GM12878 (cell line): ENCODE results near the gene ART1. TPM values are rescaled to one million over a fixed set of nuclear protein-coding genes. Genes with fewer than 3 reads are reported as not detected.

ENCODE experiments used
- ATAC-seq: fragments of 200-7000 bp; cut with Tn5 transposase; 3 replicates; pipeline ENCODE4 v1.9.1; 2020; ENCODE audit warnings: mild to moderate bottlenecking, moderate library complexity
- BruUV-seq: library from RNA; stranded (reverse); fragments of 400-500 nt; replicated peaks from 2 replicates; lab custom pipeline; 2021; lab: Mats Ljungman, UMichigan
- CTCF ChIA-PET: fragments of 300-600 bp; sonication (Branson Sonifier 250); formaldehyde crosslinking; extraction: SDS; loops from one replicate; lab custom pipeline; 2021; ENCODE audit warnings: inconsistent platforms; lab: Yijun Ruan, JAX
- POLR2A ChIA-PET: fragments of 350-600 bp; formaldehyde crosslinking; extraction: SDS; loops from one replicate; lab custom pipeline; 2021; ENCODE audit warnings: inconsistent platforms; lab: Charles Lee
- RAD21 ChIA-PET: fragments of 300-600 bp; sonication (Branson Sonifier 250); formaldehyde crosslinking; loops from one replicate; lab custom pipeline; 2023; ENCODE audit warnings: antibody characterized with exemption; ENCODE audit not compliant: unreplicated experiment; lab: Charles Lee
- SMC1A ChIA-PET: fragments of 300-600 bp; sonication (Branson Sonifier 250); formaldehyde crosslinking; loops from one replicate; lab custom pipeline; 2023; ENCODE audit not compliant: unreplicated experiment, uncharacterized antibody; lab: Charles Lee
- DNase-seq: peaks from one replicate; pipeline ENCODE4 v3.0.0-alpha.2; 2011; ENCODE audit warnings: low read depth, low spot score
- FAIRE-seq: peaks from 3 replicates; lab custom pipeline; 2011; peaks lifted over from hg19 to GRCh38; lab: Jason Lieb, UNC
- H2AFZ ChIP-seq: 2 replicates; pipeline ENCODE4 v1.6.0; 2011; ENCODE audit warnings: low read depth, low read length, control low read depth; ENCODE audit not compliant: control insufficient read depth
- H3K27ac ChIP-seq: 2 replicates; pipeline ENCODE4 v1.5.1; 2011; ENCODE audit warnings: control low read depth; ENCODE audit not compliant: control insufficient read depth, insufficient read depth
- H3K27me3 ChIP-seq, 2 experiments: replicated peaks in 1 of 2; 2 replicates each; pipeline versions ENCODE4 v1.6.0 to v1.6.1; 2011; ENCODE audit warnings: low read length in 1 of 2; ENCODE audit not compliant: control insufficient read depth in 2 of 2, insufficient read depth in 2 of 2
- H3K36me3 ChIP-seq, 2 experiments: 2 replicates each; pipeline ENCODE4 v1.5.1; 2011; ENCODE audit warnings: low read length in 1 of 2; ENCODE audit not compliant: control insufficient read depth in 2 of 2, insufficient read depth in 2 of 2
- H3K4me1 ChIP-seq: 2 replicates; pipeline ENCODE4 v1.6.1; 2011; ENCODE audit warnings: mild to moderate bottlenecking, low read length, moderate library complexity, mixed read lengths; ENCODE audit not compliant: control insufficient read depth, insufficient read depth
- H3K4me2 ChIP-seq: 2 replicates; pipeline ENCODE4 v1.6.0; 2011; ENCODE audit warnings: control low read depth; ENCODE audit not compliant: control insufficient read depth, insufficient read depth
- H3K4me3 ChIP-seq: fragments of 200-600 bp; sonication (generic); 2 replicates; pipeline ENCODE4 v1.5.1; 2016
- H3K79me2 ChIP-seq: 2 replicates; pipeline ENCODE4 v1.6.0; 2011; ENCODE audit warnings: low read length; ENCODE audit not compliant: control insufficient read depth, insufficient read depth
- H3K9ac ChIP-seq: 2 replicates; pipeline ENCODE4 v1.8.0; 2011; ENCODE audit warnings: low read length, control low read depth, mixed read lengths; ENCODE audit not compliant: control insufficient read depth, insufficient read depth
- H3K9me3 ChIP-seq: replicated peaks from 3 replicates; pipeline ENCODE4 v1.5.1; 2011; ENCODE audit warnings: mild to moderate bottlenecking, low read length; ENCODE audit not compliant: control insufficient read depth, insufficient read depth
- H4K20me1 ChIP-seq: 2 replicates; pipeline ENCODE4 v1.6.0; 2011; ENCODE audit not compliant: control insufficient read depth, insufficient read depth
- BACH1 ChIP-seq: fragments of 450-650 bp; IDR thresholded peaks from 2 replicates; pipeline ENCODE4 v1.6.1; 2017; ENCODE audit warnings: mild to moderate bottlenecking, borderline replicate concordance
- BCL11A ChIP-seq: IDR thresholded peaks from 2 replicates; pipeline ENCODE4 v1.6.1; 2011; ENCODE audit warnings: low read depth, low read length
- BHLHE40 ChIP-seq, 2 experiments: fragments of 450-650 bp in 1 of 2; IDR thresholded peaks; 2 replicates each; pipeline ENCODE4 v1.6.1; 2011 to 2017; ENCODE audit warnings: low read depth in 2 of 2, borderline replicate concordance in 1 of 2, improper control_type of control experiment in 1 of 2, low read length in 1 of 2, mild to moderate bottlenecking in 1 of 2
- ETV6 ChIP-seq, 2 experiments: fragments of 450-650 bp in 1 of 2; IDR thresholded peaks in 1 of 2; conservative IDR thresholded peaks in 1 of 2; 2 replicates each; pipeline ENCODE4 v1.6.1; 2014; ENCODE audit warnings: antibody characterized with exemption in 1 of 2, borderline replicate concordance in 1 of 2, low read depth in 1 of 2, mild to moderate bottlenecking in 1 of 2, moderate library complexity in 1 of 2
- HDAC2 ChIP-seq: fragments of 200-600 bp; sonication (generic); IDR thresholded peaks from 2 replicates; pipeline ENCODE4 v1.6.1; 2017
- NKRF ChIP-seq: fragments of 450-650 bp; conservative IDR thresholded peaks from 2 replicates; pipeline ENCODE4 v1.6.1; 2017; ENCODE audit warnings: mild to moderate bottlenecking, moderate library complexity
- NR2C2 ChIP-seq: IDR thresholded peaks from 2 replicates; pipeline ENCODE4 v1.6.1; 2011; ENCODE audit warnings: borderline replicate concordance, low read depth; ENCODE audit not compliant: control insufficient read depth, insufficient read length
- RAD21 ChIP-seq: IDR thresholded peaks from 2 replicates; pipeline ENCODE4 v1.6.1; 2011; ENCODE audit warnings: mild to moderate bottlenecking, low read depth, low read length, moderate library complexity; ENCODE audit not compliant: insufficient read depth
- RAD51 ChIP-seq: fragments of 450-650 bp; IDR thresholded peaks from 2 replicates; pipeline ENCODE4 v1.6.1; 2016; ENCODE audit warnings: moderate library complexity, mild to moderate bottlenecking, inconsistent platforms
- TARDBP ChIP-seq: IDR thresholded peaks from 2 replicates; pipeline ENCODE4 v1.6.1; 2016; ENCODE audit warnings: borderline replicate concordance
- USF2 ChIP-seq: IDR thresholded peaks from 2 replicates; pipeline ENCODE4 v1.6.1; 2011; ENCODE audit warnings: low read depth, low read length, improper control_type of control experiment, borderline replicate concordance
- ZBTB4 ChIP-seq: fragments of 450-650 bp; formaldehyde crosslinking; IDR thresholded peaks from 2 replicates; pipeline ENCODE4 v1.4.0; 2022; ENCODE audit warnings: mild to moderate bottlenecking, moderate library complexity
- ZBTB40 ChIP-seq: fragments of 450-650 bp; IDR thresholded peaks from 2 replicates; pipeline ENCODE4 v1.6.1; 2016; ENCODE audit warnings: mild to moderate bottlenecking, moderate library complexity, borderline replicate concordance
- WGBS: methylation state at CpG from one replicate; pipeline ENCODE4 v1.1.6; 2016; ENCODE audit warnings: low lambda C conversion rate; ENCODE audit not compliant: insufficient replicate concordance, insufficient coverage; ENCODE audit errors: missing lambda C conversion rate; 5-methylcytosine and 5-hydroxymethylcytosine counted together
- in situ Hi-C: fragments of 300-500 bp; cut with MboI; formaldehyde crosslinking; loops from 9 replicates; pipeline ENCODE4 v1.14.3; 2018; ENCODE audit warnings: mixed read lengths
- intact Hi-C: fragments of 100-400 bp; cut with micrococcal nuclease; formaldehyde crosslinking; loops from one replicate; pipeline ENCODE4 v1.14.2; 2022; ENCODE audit not compliant: unreplicated experiment
- polyA plus RNA-seq, 11 experiments: library from polyadenylated mRNA; depleted of rRNA in 4 of 11; unstranded in 6 of 11; stranded (reverse) in 5 of 11; fragments of >200 nt; fragmentation: Nextera tagmentation in 4 of 11; fragmentation: Illumina TruSeq in 1 of 11; extraction: Ambion mirVana in 4 of 11; extraction: Trizol in 1 of 11; gene quantifications; 1 replicate in 1 of 11; 2 replicates in 10 of 11; pipeline versions ENCODE4 v1.2.1 to v1.2.3, GENCODE V29; 2011 to 2016; ENCODE audit warnings: inconsistent platforms in 2 of 11, missing spikeins in 2 of 11, low read depth in 1 of 11
- total RNA-seq, 4 experiments: library from RNA; depleted of rRNA in 3 of 4; stranded (reverse); fragments of >200 nt in 3 of 4; fragmentation: Illumina TruSeq in 1 of 4; extraction: Trizol in 1 of 4; gene quantifications; 2 replicates each; pipeline versions ENCODE4 v1.2.1 to v1.2.3, GENCODE V29; 2013 to 2021

ART1 gene
- total and polyA plus RNA-seq, 10 of the 15 experiments (the other 5 are each of a cell fraction or from before 2014, with no cell fraction given), result not detected

GRCh38 chr11:3685923-3686322 lies 41.0 kb downstream of the ART1 start:
- SMC1A ChIA-PET, result no interaction called here
- no peaks in the 10 kb centered on the region for H3K9me3 ChIP-seq
- TF ChIP-seq RAD21, result no peak
- TF ChIP-seq NR2C2, result no peak
- no peak for TF ChIP-seq BCL11A
- TF ChIP-seq BACH1, result no peak
- no peak for TF ChIP-seq ZBTB4 (CRISPR knock-in tag)
- TF ChIP-seq BHLHE40 (IDR thresholded peaks at IDR 0.05; ENCODE audit: borderline replicate concordance in 1 of 2, low read depth in 2 of 2, low read length in 1 of 2), result no peak
- no peak for TF ChIP-seq TARDBP
- no peak for TF ChIP-seq HDAC2
- TF ChIP-seq RAD51, result no peak
- no peak for TF ChIP-seq ZBTB40
- TF ChIP-seq USF2, result no peak
- TF ChIP-seq ETV6 (conservative IDR thresholded peaks at IDR 0.05 in 1 of 2, IDR thresholded peaks at IDR 0.05 in 1 of 2; ENCODE audit: borderline replicate concordance in 1 of 2, low read depth in 1 of 2), result no peak
- TF ChIP-seq NKRF, result no peak

More at GRCh38 chr11:3685923-3686322, 41.0 kb downstream of the ART1 start:
- Histone ChIP-seq H4K20me1 (no peaks in the 10 kb centered on the region), H2AFZ (no peak overlapping the region), H3K4me2 (no peak overlapping the region), H3K36me3 (peaks cover 10 to 45% of the 10 kb centered on the region in 2 experiments), H3K27me3 (no peaks in the 10 kb centered on the region), H3K4me1 (no peaks in the 10 kb centered on the region), H3K79me2 (no peaks in the 10 kb centered on the region), H3K4me3 (no peak overlapping the region), H3K27ac (no peak overlapping the region), H3K9ac (no peak overlapping the region)
- ChIA-PET CTCF (interaction anchor here (1.3 kb wide), 1 partner anchor 123 kb away, joined by 3 read pairs; the partner anchor contains the start of gene PGAP2), POLR2A (no interaction called here), RAD21 (no interaction called here)
- 93% methylated on average over 7 of the region's 7 CpGs for WGBS
- DNase-seq (no peak), ATAC-seq (no peak), FAIRE-seq (no peak)
- BruUV-seq, result no TSS peak
- in situ Hi-C loops (no loop called here), intact Hi-C loops (no loop called here)
